PC-9 (cell line): ENCODE results near the gene DRD4. TPM values are rescaled to one million over a fixed set of nuclear protein-coding genes. Genes with fewer than 3 reads are reported as not detected.

Experiments used
- BruUV-seq: library from RNA; stranded (reverse); fragments of 400-500 nt; replicated peaks from 2 replicates; lab custom pipeline; 2021; lab: Mats Ljungman, UMichigan
- CTCF ChIA-PET: fragments of 300-600 bp; sonication (Branson Sonifier 250); formaldehyde crosslinking; loops from one replicate; lab custom pipeline; 2022; ENCODE audit warnings: antibody characterized with exemption; lab: Charles Lee
- POLR2A ChIA-PET: fragments of 300-600 bp; sonication (Branson Sonifier 250); formaldehyde crosslinking; loops from one replicate; lab custom pipeline; 2022; ENCODE audit warnings: antibody characterized with exemption; ENCODE audit not compliant: unreplicated experiment; lab: Charles Lee
- DNase-seq, 2 experiments: peaks; one replicate each; pipeline versions ENCODE4 v3.0.0 to v3.0.0-alpha.2; 2015 to 2022; ENCODE audit warnings: mixed read lengths in 1 of 2
- H2AFZ ChIP-seq: fragments of 200-600 bp; sonication (generic); 2 replicates; pipeline ENCODE4 v1.8.1; 2017; ENCODE audit warnings: antibody characterized with exemption
- H3F3A ChIP-seq: fragments of 200-600 bp; sonication (generic); 2 replicates; pipeline ENCODE4 v1.8.1; 2017; ENCODE audit warnings: antibody characterized with exemption, mild to moderate bottlenecking, low read depth; ENCODE audit not compliant: insufficient read depth
- H3K27ac ChIP-seq: fragments of 200-600 bp; sonication (generic); 2 replicates; pipeline ENCODE4 v1.6.1; 2016; ENCODE audit warnings: mixed run types
- H3K27me3 ChIP-seq: fragments of 200-600 bp; sonication (generic); 2 replicates; pipeline ENCODE4 v1.6.1; 2016; ENCODE audit warnings: low read depth, mixed run types; ENCODE audit not compliant: insufficient read depth
- H3K36me3 ChIP-seq: fragments of 200-600 bp; sonication (generic); 2 replicates; pipeline ENCODE4 v1.6.1; 2016; ENCODE audit warnings: low read depth, mixed run types
- H3K4me1 ChIP-seq: fragments of 200-600 bp; sonication (generic); replicated peaks from 2 replicates; pipeline ENCODE4 v1.6.1; 2016; ENCODE audit warnings: mixed run types; ENCODE audit not compliant: insufficient read depth
- H3K4me2 ChIP-seq: fragments of 200-600 bp; sonication (generic); 2 replicates; pipeline ENCODE4 v1.6.1; 2017; ENCODE audit warnings: mixed run types
- H3K4me3 ChIP-seq: fragments of 200-600 bp; sonication (generic); 2 replicates; pipeline ENCODE4 v1.6.1; 2016; ENCODE audit warnings: mixed run types
- H3K79me2 ChIP-seq: fragments of 200-600 bp; sonication (generic); 2 replicates; pipeline ENCODE4 v1.6.1; 2017; ENCODE audit warnings: low read depth, mixed run types
- H3K9me2 ChIP-seq: fragments of 200-600 bp; sonication (generic); 2 replicates; pipeline ENCODE4 v1.8.1; 2017; ENCODE audit warnings: mild to moderate bottlenecking; ENCODE audit not compliant: insufficient read depth
- H3K9me3 ChIP-seq: fragments of 200-600 bp; sonication (generic); 2 replicates; pipeline ENCODE4 v1.8.1; 2016; ENCODE audit warnings: low read depth; ENCODE audit not compliant: insufficient read depth
- H4K20me1 ChIP-seq: fragments of 200-600 bp; sonication (generic); 2 replicates; pipeline ENCODE4 v1.8.1; 2017; ENCODE audit not compliant: insufficient read depth
- EZH2 ChIP-seq: fragments of 200-600 bp; sonication (generic); IDR thresholded peaks from 2 replicates; pipeline ENCODE4 v1.8.0; 2017; ENCODE audit warnings: antibody characterized with exemption, low read depth
- intact Hi-C: fragments of 100-400 bp; cut with micrococcal nuclease; formaldehyde crosslinking; loops from one replicate; pipeline ENCODE4 v1.10.0; 2022; ENCODE audit not compliant: unreplicated experiment
- total RNA-seq: library from RNA; stranded (reverse); gene quantifications from 2 replicates; pipeline ENCODE4 v1.2.3, GENCODE V29; 2021
- TF ChIP-seq, protein P1 (sequence below): fragments of 200-600 bp; sonication (generic); conservative IDR thresholded peaks from 2 replicates; pipeline ENCODE4 v1.6.1; 2017; ENCODE audit warnings: mixed run types, antibody characterized with exemption, mild to moderate bottlenecking, moderate library complexity

DRD4 gene
- total RNA-seq, 1 experiment from 2014 or later = 0.35 TPM

DNA sequence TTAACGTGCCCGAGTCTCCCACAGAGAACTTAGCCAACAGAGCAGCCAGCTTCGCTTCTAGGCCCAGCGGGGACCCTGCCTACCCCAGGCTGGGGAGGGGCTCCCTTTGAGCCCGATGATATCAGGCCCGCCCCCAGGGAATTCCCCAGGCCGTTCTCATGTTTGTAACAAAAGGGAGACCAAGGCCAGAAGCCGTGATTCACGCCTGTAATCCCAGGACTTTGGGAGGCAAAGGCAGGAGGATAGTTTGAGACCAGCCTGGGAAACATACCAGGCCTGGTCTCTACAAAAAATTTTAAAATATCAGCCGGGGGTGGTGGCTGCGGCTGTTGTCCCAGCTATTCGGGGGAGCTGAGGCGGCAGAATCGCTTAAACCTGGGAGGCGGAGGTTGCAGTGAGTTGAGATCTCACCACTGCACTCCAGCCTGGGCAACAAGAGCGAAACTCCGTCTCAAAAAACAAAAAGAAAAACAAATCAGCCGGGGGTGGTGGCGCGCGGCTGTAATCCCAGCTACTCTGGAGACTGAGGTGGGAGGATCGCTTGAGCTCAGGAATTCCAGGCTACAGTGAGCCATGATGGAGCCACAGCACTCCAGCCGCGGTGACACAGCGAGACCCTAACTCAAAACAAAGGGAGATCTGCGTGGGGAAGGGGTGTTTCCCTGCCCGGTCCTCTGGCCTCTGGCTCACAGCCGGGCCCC is 1.7 kb downstream of the DRD4 start:
- no peak overlapping the region for H3K4me2 ChIP-seq

DNA sequence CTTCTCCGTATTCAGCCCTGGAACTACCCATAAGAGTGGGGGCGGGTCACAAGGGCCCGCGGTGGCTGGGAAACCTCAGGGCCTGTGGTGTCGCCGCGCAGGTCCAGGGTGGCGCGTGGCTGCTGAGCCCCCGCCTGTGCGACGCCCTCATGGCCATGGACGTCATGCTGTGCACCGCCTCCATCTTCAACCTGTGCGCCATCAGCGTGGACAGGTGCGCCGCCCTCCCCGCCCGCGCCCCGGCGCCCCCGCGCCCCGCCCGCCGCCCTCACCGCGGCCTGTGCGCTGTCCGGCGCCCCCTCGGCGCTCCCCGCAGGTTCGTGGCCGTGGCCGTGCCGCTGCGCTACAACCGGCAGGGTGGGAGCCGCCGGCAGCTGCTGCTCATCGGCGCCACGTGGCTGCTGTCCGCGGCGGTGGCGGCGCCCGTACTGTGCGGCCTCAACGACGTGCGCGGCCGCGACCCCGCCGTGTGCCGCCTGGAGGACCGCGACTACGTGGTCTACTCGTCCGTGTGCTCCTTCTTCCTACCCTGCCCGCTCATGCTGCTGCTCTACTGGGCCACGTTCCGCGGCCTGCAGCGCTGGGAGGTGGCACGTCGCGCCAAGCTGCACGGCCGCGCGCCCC is 2.4 kb downstream of the DRD4 start:
- intact Hi-C loops = no loop called here
- ChIA-PET POLR2A (no interaction called here), CTCF (no interaction called here)
- H3K36me3 ChIP-seq = no peaks in the 10 kb centered on the region
- H3K27me3 ChIP-seq = no peaks in the 10 kb centered on the region
- no peak overlapping the region for H3K27ac ChIP-seq
- H3K9me2 ChIP-seq = no peaks in the 10 kb centered on the region
- no peaks in the 10 kb centered on the region for H3K79me2 ChIP-seq
- H4K20me1 ChIP-seq = no peaks in the 10 kb centered on the region
- H3K4me3 ChIP-seq = no peak overlapping the region
- H3K9me3 ChIP-seq = no peaks in the 10 kb centered on the region
- TF ChIP-seq EZH2 = no peak
- TF ChIP-seq, protein P1, sequence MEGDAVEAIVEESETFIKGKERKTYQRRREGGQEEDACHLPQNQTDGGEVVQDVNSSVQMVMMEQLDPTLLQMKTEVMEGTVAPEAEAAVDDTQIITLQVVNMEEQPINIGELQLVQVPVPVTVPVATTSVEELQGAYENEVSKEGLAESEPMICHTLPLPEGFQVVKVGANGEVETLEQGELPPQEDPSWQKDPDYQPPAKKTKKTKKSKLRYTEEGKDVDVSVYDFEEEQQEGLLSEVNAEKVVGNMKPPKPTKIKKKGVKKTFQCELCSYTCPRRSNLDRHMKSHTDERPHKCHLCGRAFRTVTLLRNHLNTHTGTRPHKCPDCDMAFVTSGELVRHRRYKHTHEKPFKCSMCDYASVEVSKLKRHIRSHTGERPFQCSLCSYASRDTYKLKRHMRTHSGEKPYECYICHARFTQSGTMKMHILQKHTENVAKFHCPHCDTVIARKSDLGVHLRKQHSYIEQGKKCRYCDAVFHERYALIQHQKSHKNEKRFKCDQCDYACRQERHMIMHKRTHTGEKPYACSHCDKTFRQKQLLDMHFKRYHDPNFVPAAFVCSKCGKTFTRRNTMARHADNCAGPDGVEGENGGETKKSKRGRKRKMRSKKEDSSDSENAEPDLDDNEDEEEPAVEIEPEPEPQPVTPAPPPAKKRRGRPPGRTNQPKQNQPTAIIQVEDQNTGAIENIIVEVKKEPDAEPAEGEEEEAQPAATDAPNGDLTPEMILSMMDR = no peak
- no peak overlapping the region for H3K4me2 ChIP-seq
- no peaks in the 10 kb centered on the region for H3K4me1 ChIP-seq
- no peak overlapping the region for H2AFZ ChIP-seq
- BruUV-seq = no TSS peak
- no peak for DNase-seq
- peaks cover 10% of the 10 kb centered on the region; the same call in 1 of the 2 replicates for H3F3A ChIP-seq

More for the DNA sequence above, 1.7 kb downstream of the DRD4 start:
- Histone ChIP-seq H2AFZ (no peak overlapping the region), H3K79me2 (no peaks in the 10 kb centered on the region), H4K20me1 (no peaks in the 10 kb centered on the region), H3F3A (peaks cover 10% of the 10 kb centered on the region; the same call in 1 of the 2 replicates), H3K9me3 (no peaks in the 10 kb centered on the region), H3K9me2 (no peaks in the 10 kb centered on the region), H3K27ac (no peak overlapping the region), H3K4me3 (no peak overlapping the region), H3K36me3 (no peaks in the 10 kb centered on the region), H3K4me1 (no peaks in the 10 kb centered on the region), H3K27me3 (no peaks in the 10 kb centered on the region)
- ChIA-PET POLR2A (no interaction called here), CTCF (no interaction called here)
- intact Hi-C loops = no loop called here
- no peak for DNase-seq
- BruUV-seq = no TSS peak
- TF ChIP-seq EZH2 = no peak
- TF ChIP-seq, protein P1 = no peak

DNA sequence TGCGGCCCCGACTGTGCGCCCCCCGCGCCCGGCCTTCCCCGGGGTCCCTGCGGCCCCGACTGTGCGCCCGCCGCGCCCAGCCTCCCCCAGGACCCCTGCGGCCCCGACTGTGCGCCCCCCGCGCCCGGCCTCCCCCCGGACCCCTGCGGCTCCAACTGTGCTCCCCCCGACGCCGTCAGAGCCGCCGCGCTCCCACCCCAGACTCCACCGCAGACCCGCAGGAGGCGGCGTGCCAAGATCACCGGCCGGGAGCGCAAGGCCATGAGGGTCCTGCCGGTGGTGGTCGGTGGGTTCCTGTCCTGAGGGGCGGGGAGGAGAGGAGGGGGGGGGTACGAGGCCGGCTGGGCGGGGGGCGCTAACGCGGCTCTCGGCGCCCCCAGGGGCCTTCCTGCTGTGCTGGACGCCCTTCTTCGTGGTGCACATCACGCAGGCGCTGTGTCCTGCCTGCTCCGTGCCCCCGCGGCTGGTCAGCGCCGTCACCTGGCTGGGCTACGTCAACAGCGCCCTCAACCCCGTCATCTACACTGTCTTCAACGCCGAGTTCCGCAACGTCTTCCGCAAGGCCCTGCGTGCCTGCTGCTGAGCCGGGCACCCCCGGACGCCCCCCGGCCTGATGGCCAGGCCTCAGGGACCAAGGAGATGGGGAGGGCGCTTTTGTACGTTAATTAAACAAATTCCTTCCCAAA is 3.1 kb downstream of the DRD4 start:
- no peak for TF ChIP-seq EZH2
- TF ChIP-seq, protein P1 = no peak
- intact Hi-C loops = no loop called here
- H3K79me2 ChIP-seq = no peaks in the 10 kb centered on the region
- H2AFZ ChIP-seq = no peak overlapping the region
- no peaks in the 10 kb centered on the region for H3K4me1 ChIP-seq
- H4K20me1 ChIP-seq = no peaks in the 10 kb centered on the region
- no peak for DNase-seq
- H3K27ac ChIP-seq = no peak overlapping the region
- no peaks in the 10 kb centered on the region for H3K27me3 ChIP-seq
- H3K9me3 ChIP-seq = no peaks in the 10 kb centered on the region
- H3K4me3 ChIP-seq = no peak overlapping the region
- H3F3A ChIP-seq = peaks cover 10% of the 10 kb centered on the region; the same call in 1 of the 2 replicates
- H3K4me2 ChIP-seq = no peak overlapping the region
- H3K9me2 ChIP-seq = no peaks in the 10 kb centered on the region
- no peaks in the 10 kb centered on the region for H3K36me3 ChIP-seq
- no TSS peak for BruUV-seq
- ChIA-PET POLR2A (no interaction called here), CTCF (no interaction called here)
